IMR-90 (cell line): ENCODE results near the gene ERCC1. TPM values are rescaled to one million over a fixed set of nuclear protein-coding genes. Genes with fewer than 3 reads are reported as not detected.

ENCODE experiments used
- ATAC-seq: fragments of 200-7000 bp; cut with Tn5 transposase; 2 replicates; pipeline ENCODE4 v1.9.1; 2020; ENCODE audit warnings: low read depth, mild to moderate bottlenecking, moderate library complexity
- BruUV-seq: library from RNA; stranded (reverse); fragments of 400-500 nt; replicated peaks from 2 replicates; lab custom pipeline; 2021; lab: Mats Ljungman, UMichigan
- CTCF ChIA-PET: fragments of 300-600 bp; formaldehyde crosslinking; extraction: SDS; loops from one replicate; lab custom pipeline; 2021; ENCODE audit warnings: antibody characterized with exemption; lab: Yijun Ruan, JAX
- POLR2A ChIA-PET: fragments of 300-600 bp; sonication (Branson Sonifier 250); formaldehyde crosslinking; loops from one replicate; lab custom pipeline; 2022; ENCODE audit warnings: antibody characterized with exemption; ENCODE audit not compliant: unreplicated experiment; lab: Charles Lee
- DNase-seq: peaks from one replicate; pipeline ENCODE4 v3.0.0; 2013
- H2AFZ ChIP-seq: replicated peaks from 2 replicates; pipeline ENCODE3; 2013; ENCODE audit warnings: low read length, mild to moderate bottlenecking; ENCODE audit not compliant: poor library complexity
- H2AK5ac ChIP-seq: 2 replicates; pipeline ENCODE4 v1.6.1; 2013; ENCODE audit warnings: low read depth, low read length, inconsistent platforms
- H2AK9ac ChIP-seq: replicated peaks from 2 replicates; pipeline ENCODE3; 2013; ENCODE audit warnings: mild to moderate bottlenecking, low read depth, low read length, moderate library complexity; ENCODE audit not compliant: poor library complexity
- H2BK120ac ChIP-seq: 2 replicates; pipeline ENCODE4 v1.6.1; 2013; ENCODE audit warnings: low read depth, low read length, inconsistent platforms
- H2BK15ac ChIP-seq: 3 replicates; pipeline ENCODE4 v1.6.1; 2013; ENCODE audit warnings: low read depth, low read length, inconsistent platforms
- H2BK20ac ChIP-seq: 2 replicates; pipeline ENCODE4 v1.6.1; 2013; ENCODE audit warnings: low read depth, mild to moderate bottlenecking, inconsistent platforms, low read length, moderate library complexity
- H2BK5ac ChIP-seq: 2 replicates; pipeline ENCODE4 v1.6.1; 2013; ENCODE audit warnings: mild to moderate bottlenecking, low read depth, low read length, inconsistent platforms; ENCODE audit not compliant: poor library complexity, severe bottlenecking
- H3K14ac ChIP-seq: replicated peaks from 2 replicates; pipeline ENCODE4 v1.6.1; 2013; ENCODE audit warnings: low read depth, low read length, inconsistent platforms
- H3K18ac ChIP-seq: 2 replicates; pipeline ENCODE4 v1.6.1; 2013; ENCODE audit warnings: low read depth, low read length, control low read depth
- H3K23ac ChIP-seq: 2 replicates; pipeline ENCODE4 v1.6.1; 2013; ENCODE audit warnings: low read depth, low read length, inconsistent platforms
- H3K27ac ChIP-seq: 2 replicates; pipeline ENCODE4 v1.5.1; 2013; ENCODE audit warnings: mild to moderate bottlenecking, control low read depth, low read length; ENCODE audit not compliant: insufficient read depth
- H3K27me3 ChIP-seq: 2 replicates; pipeline ENCODE4 v1.6.1; 2013; ENCODE audit warnings: low read length; ENCODE audit not compliant: control insufficient read depth, insufficient read depth
- H3K36me3 ChIP-seq: 2 replicates; pipeline ENCODE4 v1.6.1; 2013; ENCODE audit warnings: low read length, mixed read lengths; ENCODE audit not compliant: control insufficient read depth, insufficient read depth
- H3K4ac ChIP-seq: 2 replicates; pipeline ENCODE4 v1.6.1; 2013; ENCODE audit warnings: low read depth, low read length, inconsistent platforms
- H3K4me1 ChIP-seq: 2 replicates; pipeline ENCODE4 v1.6.1; 2013; ENCODE audit warnings: low read length, mixed read lengths; ENCODE audit not compliant: control insufficient read depth, insufficient read depth
- H3K4me2 ChIP-seq: 2 replicates; pipeline ENCODE4 v1.6.1; 2013; ENCODE audit warnings: low read depth, mild to moderate bottlenecking, control low read depth, low read length, moderate library complexity
- H3K4me3 ChIP-seq: 2 replicates; pipeline ENCODE4 v1.5.1; 2013; ENCODE audit warnings: low read depth, mild to moderate bottlenecking, control low read depth, low read length, moderate library complexity; ENCODE audit not compliant: insufficient read depth
- H3K56ac ChIP-seq: 2 replicates; pipeline ENCODE4 v1.6.1; 2013; ENCODE audit warnings: low read length, inconsistent platforms; ENCODE audit not compliant: insufficient read depth; ENCODE audit errors: extremely low read depth
- H3K79me1 ChIP-seq, 2 experiments: 2 replicates each; pipeline ENCODE4 v1.6.1; 2013; ENCODE audit warnings: low read length in 2 of 2, inconsistent platforms in 1 of 2, low read depth in 1 of 2
- H3K9ac ChIP-seq: 2 replicates; pipeline ENCODE4 v1.6.1; 2013; ENCODE audit warnings: low read depth, low read length, control low read depth
- H3K9me1 ChIP-seq: 2 replicates; pipeline ENCODE4 v1.6.1; 2013; ENCODE audit warnings: low read length, inconsistent platforms; ENCODE audit not compliant: insufficient read depth
- H3K9me3 ChIP-seq: 2 replicates; pipeline ENCODE4 v1.6.1; 2013; ENCODE audit warnings: low read length; ENCODE audit not compliant: control insufficient read depth, insufficient read depth
- H4K20me1 ChIP-seq: 2 replicates; pipeline ENCODE4 v1.6.1; 2013; ENCODE audit warnings: low read length, inconsistent platforms; ENCODE audit not compliant: insufficient read depth
- H4K5ac ChIP-seq: 2 replicates; pipeline ENCODE4 v1.6.1; 2013; ENCODE audit warnings: mild to moderate bottlenecking, low read depth, low read length, control low read depth
- H4K8ac ChIP-seq, 2 experiments: 2 replicates each; pipeline ENCODE4 v1.6.1; 2013; ENCODE audit warnings: low read depth in 2 of 2, low read length in 2 of 2, control low read depth in 1 of 2, inconsistent platforms in 1 of 2
- H4K91ac ChIP-seq: 2 replicates; pipeline ENCODE4 v1.6.1; 2013; ENCODE audit warnings: low read depth, low read length, inconsistent platforms; ENCODE audit not compliant: insufficient read depth
- BHLHE40 ChIP-seq: fragments of 150-350 bp; IDR thresholded peaks from 2 replicates; pipeline ENCODE4 v1.6.1; 2016; ENCODE audit warnings: mild to moderate bottlenecking, low read depth, low read length
- ELK1 ChIP-seq: fragments of 150-350 bp; IDR thresholded peaks from 2 replicates; pipeline ENCODE4 v1.6.1; 2016; ENCODE audit warnings: low read depth, mild to moderate bottlenecking, low read length, moderate library complexity, borderline replicate concordance
- MAFK ChIP-seq: IDR thresholded peaks from 2 replicates; pipeline ENCODE4 v1.6.1; 2012; ENCODE audit warnings: low read depth, low read length, improper control_type of control experiment
- MXI1 ChIP-seq: IDR thresholded peaks from 2 replicates; pipeline ENCODE4 v1.6.1; 2012; ENCODE audit warnings: low read depth, mild to moderate bottlenecking, low read length, moderate library complexity, borderline replicate concordance
- NFE2L2 ChIP-seq: fragments of 150-350 bp; IDR thresholded peaks from 2 replicates; pipeline ENCODE4 v1.6.1; 2016; ENCODE audit warnings: low read depth, mild to moderate bottlenecking, low read length
- RCOR1 ChIP-seq: IDR thresholded peaks from 2 replicates; pipeline ENCODE4 v1.6.1; 2012; ENCODE audit warnings: mild to moderate bottlenecking, low read length, improper control_type of control experiment; ENCODE audit not compliant: insufficient replicate concordance
- RFX5 ChIP-seq: IDR thresholded peaks from 2 replicates; pipeline ENCODE4 v1.8.0; 2012; ENCODE audit warnings: low read depth, mild to moderate bottlenecking, low read length, moderate library complexity
- SMC3 ChIP-seq: fragments of 150-350 bp; IDR thresholded peaks from 2 replicates; pipeline ENCODE4 v1.6.1; 2016; ENCODE audit warnings: low read depth, mild to moderate bottlenecking, antibody characterized with exemption, low read length, moderate library complexity
- USF2 ChIP-seq: fragments of 150-350 bp; IDR thresholded peaks from 2 replicates; pipeline ENCODE4 v1.6.1; 2017; ENCODE audit warnings: mild to moderate bottlenecking, antibody characterized with exemption, low read length, low read depth
- WGBS, 2 experiments: methylation state at CpG; one replicate each; pipeline versions ENCODE4 v1.1.5 to v1.1.7; 2013; ENCODE audit warnings: missing lambda C conversion rate in 2 of 2; ENCODE audit not compliant: insufficient read length in 1 of 2; ENCODE audit errors: extremely low coverage in 2 of 2; 5-methylcytosine and 5-hydroxymethylcytosine counted together
- dilution Hi-C: fragments of 300-500 bp; cut with HindIII; formaldehyde crosslinking; loops from one replicate; pipeline ENCODE4 v1.14.3; 2018; ENCODE audit warnings: low sequenced_read_pairs; ENCODE audit not compliant: unreplicated experiment
- in situ Hi-C: fragments of 300-500 bp; cut with MboI; formaldehyde crosslinking; loops from 3 replicates; pipeline ENCODE4 v1.14.3; 2019; ENCODE audit warnings: low sequenced_read_pairs, inconsistent platforms, mixed read lengths
- intact Hi-C: fragments of 100-400 bp; cut with micrococcal nuclease; formaldehyde crosslinking; loops from 2 replicates; pipeline ENCODE4 v1.10.0; 2022
- polyA plus RNA-seq, 3 experiments: library from polyadenylated mRNA; depleted of rRNA; stranded (reverse); fragments of >200 nt; gene quantifications; 2 replicates each; pipeline ENCODE4 v1.2.3, GENCODE V29; 2012; ENCODE audit warnings: low replicate concordance in 1 of 3
- total RNA-seq: library from RNA; depleted of rRNA; stranded (reverse); fragments of >200 nt; gene quantifications from 2 replicates; pipeline ENCODE4 v1.2.3, GENCODE V29; 2012

ERCC1 gene
- total and polyA plus RNA-seq, 2 of the 4 experiments (the other 2 are of a cell fraction): 84.2 to 132 TPM

- Histone ChIP-seq H3K27me3 (no peaks in the 10 kb centered on the region), H4K8ac (peak overlapping the region; percentile 31 to 66; a peak in 3 of 4 replicates), H3K4me3 (no peak overlapping the region), H3K18ac (no peak overlapping the region; the same call in 1 of the 2 replicates), H2BK15ac (peak overlapping the region; percentile 57; the same call in 2 of the 3 replicates), H3K23ac (peak overlapping the region; percentile 72; the same call in 1 of the 2 replicates), H2AK5ac (peak overlapping the region; percentile 54), H3K36me3 (no peaks in the 10 kb centered on the region), H2BK20ac (peak overlapping the region; percentile 87; the same call in 1 of the 2 replicates), H3K4me2 (no peak overlapping the region), H4K91ac (peak overlapping the region; percentile 75), H3K27ac (no peak overlapping the region; the same call in 1 of the 2 replicates), H3K9me1 (no peaks in the 10 kb centered on the region; the same call in none of the 2 replicates), H2BK5ac (peak overlapping the region; percentile 25), H3K9me3 (no peaks in the 10 kb centered on the region), H4K20me1 (no peaks in the 10 kb centered on the region), H3K4ac (peak overlapping the region; percentile 34), H2AK9ac (peak overlapping the region; percentile 31), H2AFZ (peak overlapping the region; percentile 28), H3K9ac (no peak overlapping the region), H3K56ac (no peak overlapping the region), H4K5ac (no peak overlapping the region), H3K4me1 (peaks cover 2% of the 10 kb centered on the region; the same call in 1 of the 2 replicates), H3K14ac (peak overlapping the region; percentile 68; the same call in 1 of the 2 replicates), H2BK120ac (peak overlapping the region; percentile 74), H3K79me1 (no peaks in the 10 kb centered on the region)
- ATAC-seq: no peak
- in situ Hi-C loops (no loop called here), dilution Hi-C loops (no loop called here), intact Hi-C loops (no loop called here)
- BruUV-seq: no TSS peak
- CTCF ChIA-PET: no interaction called here
- no peak for DNase-seq
- TF ChIP-seq NFE2L2 (no peak), BHLHE40 (no peak), MAFK (no peak), USF2 (no peak), RFX5 (no peak), SMC3 (no peak), RCOR1 (no peak), MXI1 (no peak), ELK1 (no peak)
- POLR2A ChIA-PET: no interaction called here
- WGBS, 2 experiments: no CpG with 5 or more reads among the region's 1 CpG
Observed at GRCh38 chr19:45380107-45380506, 43.6 kb downstream of the ERCC1 start.
